Dendritic cell treated with granulocyte-macrophage colony-stimulating factor and Interleukin-4, amounts not matched to agents 40 ng/mL and 50 ng/mL, for 4 days (primary cell): Measurements from ENCODE around the gene SLC25A5.
"Not testable (repeated sequence)": the region's sequence is repeated elsewhere in the genome, so short reads cannot be mapped to it uniquely, and the experiment has no call there.

Source experiments
- H3K27ac Mint-ChIP-seq: one replicate; pipeline ENCODE4 v1.8.0; 2022; ENCODE audit warnings: mild to moderate bottlenecking, mixed read lengths
- H3K27me3 Mint-ChIP-seq: one replicate; pipeline ENCODE4 v1.8.0; 2022; ENCODE audit warnings: mild to moderate bottlenecking, mixed read lengths
- H3K36me3 Mint-ChIP-seq: one replicate; pipeline ENCODE4 v1.8.0; 2022; ENCODE audit warnings: low read depth, mixed read lengths
- H3K4me1 Mint-ChIP-seq: one replicate; pipeline ENCODE4 v1.8.0; 2022; ENCODE audit warnings: low read depth, mixed read lengths
- H3K4me3 Mint-ChIP-seq: one replicate; pipeline ENCODE4 v1.8.0; 2022; ENCODE audit warnings: mild to moderate bottlenecking, moderate library complexity, mixed read lengths
- H3K9me3 Mint-ChIP-seq: one replicate; pipeline ENCODE4 v1.8.0; 2022; ENCODE audit warnings: mixed read lengths
- intact Hi-C: fragments of 100-400 bp; cut with micrococcal nuclease; formaldehyde crosslinking; loops from one replicate; pipeline ENCODE4 v1.15.0; 2022

Gene SLC25A5

DNA sequence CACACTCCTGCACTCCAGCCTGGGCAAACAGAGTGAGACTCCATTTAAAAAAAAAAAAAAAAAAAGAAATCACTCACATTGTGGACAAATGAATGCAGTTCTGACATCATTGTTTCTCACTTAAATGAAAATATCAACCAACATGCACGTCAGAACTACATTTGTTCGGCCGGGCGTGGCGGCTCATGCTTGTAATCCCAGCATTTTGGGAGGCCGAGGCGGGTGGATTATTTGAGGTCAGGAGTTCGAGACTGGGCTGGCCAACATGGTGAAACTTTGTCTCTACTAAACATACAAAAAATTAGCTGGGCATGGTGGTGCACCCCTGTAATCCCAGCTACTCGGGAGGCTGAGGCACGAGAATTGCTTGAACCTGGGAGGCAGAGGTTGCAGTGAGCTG is 36.9 kb downstream of the SLC25A5 start:
- H3K27me3 Mint-ChIP-seq, H3K9me3 Mint-ChIP-seq, H3K4me3 Mint-ChIP-seq, H3K36me3 Mint-ChIP-seq, intact Hi-C loops, H3K27ac Mint-ChIP-seq: not testable (repeated sequence)
- H3K4me1 Mint-ChIP-seq, result peaks cover 22% of the 10 kb centered on the region

DNA sequence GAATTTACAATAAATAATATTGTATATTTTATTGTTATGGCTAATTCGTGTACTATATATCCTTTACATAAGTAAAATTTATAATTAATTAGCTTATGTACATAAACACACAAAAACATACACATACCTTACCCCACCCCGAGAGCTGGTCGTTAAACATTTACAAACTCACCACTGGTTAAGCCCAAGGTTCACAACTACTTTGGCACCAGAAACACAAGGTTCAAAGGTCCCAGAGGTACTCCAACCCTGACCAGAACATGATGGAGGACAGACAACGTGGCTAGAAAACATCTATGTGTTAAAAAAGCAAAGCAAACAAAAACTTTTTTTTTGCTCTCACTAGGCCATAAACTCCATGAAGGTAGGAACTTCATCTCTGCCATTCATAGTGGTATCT is 37.7 kb downstream of the SLC25A5 start:
- H3K36me3 Mint-ChIP-seq, result no peaks in the 10 kb centered on the region
- intact Hi-C loops, result no loop called here
- no peaks in the 10 kb centered on the region for H3K9me3 Mint-ChIP-seq
- no peak overlapping the region for H3K4me3 Mint-ChIP-seq
- H3K27ac Mint-ChIP-seq, result no peak overlapping the region
- no peaks in the 10 kb centered on the region for H3K27me3 Mint-ChIP-seq
- peaks cover 14% of the 10 kb centered on the region for H3K4me1 Mint-ChIP-seq

DNA sequence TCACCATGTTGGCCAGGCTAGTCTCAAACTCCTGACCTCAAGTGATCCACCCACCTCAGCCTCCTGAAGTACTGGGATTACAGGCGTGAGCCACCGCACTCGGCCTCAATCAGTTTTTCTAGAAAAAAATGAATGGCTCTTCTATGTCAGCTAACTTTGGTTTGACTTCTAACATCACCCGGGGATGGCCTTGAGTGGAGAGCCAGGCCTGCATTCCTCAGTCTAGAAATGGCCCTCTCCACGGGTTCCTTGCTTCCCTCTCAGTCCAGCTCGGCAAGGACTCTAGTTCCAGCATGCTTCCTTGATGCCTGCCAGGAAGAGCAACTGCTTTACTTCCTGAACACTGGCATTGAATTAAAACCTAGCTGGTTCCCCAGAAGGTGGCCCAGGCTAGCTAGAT is 39.0 kb downstream of the SLC25A5 start:
- H3K27ac Mint-ChIP-seq, result no peak overlapping the region
- H3K9me3 Mint-ChIP-seq, result no peaks in the 10 kb centered on the region
- H3K36me3 Mint-ChIP-seq, result no peaks in the 10 kb centered on the region
- H3K4me3 Mint-ChIP-seq, result no peak overlapping the region
- no peaks in the 10 kb centered on the region for H3K27me3 Mint-ChIP-seq
- H3K4me1 Mint-ChIP-seq, result peaks cover 7% of the 10 kb centered on the region
- intact Hi-C loops, result no loop called here

DNA sequence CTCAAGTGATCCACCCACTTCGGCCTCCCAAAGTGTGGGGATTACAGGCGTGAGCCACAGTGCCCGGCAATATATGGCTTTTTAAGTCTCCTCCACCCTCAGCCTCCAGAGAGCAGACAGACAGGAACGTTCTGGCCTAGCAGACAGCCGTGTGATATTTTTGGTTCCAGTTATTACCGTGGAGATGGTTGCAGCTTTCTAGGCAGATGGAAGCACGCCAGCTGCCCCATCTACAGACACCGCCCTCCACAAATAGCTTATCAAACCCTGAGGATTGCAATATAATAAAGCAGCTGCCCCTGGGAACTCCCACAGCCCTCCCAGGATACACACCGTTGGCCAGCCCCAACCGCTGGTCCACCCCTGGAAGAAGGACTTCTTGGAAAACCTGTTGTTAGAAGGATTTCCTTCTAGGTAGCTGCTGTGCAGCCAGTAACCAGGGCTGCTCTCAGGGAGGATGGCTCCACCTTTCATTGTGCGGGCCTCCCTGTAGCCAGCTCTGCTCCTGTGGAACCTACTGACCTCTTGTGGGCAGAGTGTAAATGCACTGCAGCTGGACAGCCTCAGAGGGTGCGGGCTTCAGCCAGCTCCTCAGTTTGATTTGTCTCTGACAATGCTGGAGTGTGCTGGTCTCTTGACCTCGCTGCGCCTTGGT is 44.0 kb downstream of the SLC25A5 start:
- no peaks in the 10 kb centered on the region for H3K9me3 Mint-ChIP-seq
- H3K36me3 Mint-ChIP-seq, result no peaks in the 10 kb centered on the region
- H3K4me3 Mint-ChIP-seq, result no peak overlapping the region
- H3K4me1 Mint-ChIP-seq, result peaks cover 5% of the 10 kb centered on the region
- H3K27ac Mint-ChIP-seq, result no peak overlapping the region
- intact Hi-C loops, result loop anchor here (5.0 to 10.0 kb wide), 2 partner anchors 120 to 223 kb away; no protein-coding TSS in a partner anchor
- no peaks in the 10 kb centered on the region for H3K27me3 Mint-ChIP-seq

DNA sequence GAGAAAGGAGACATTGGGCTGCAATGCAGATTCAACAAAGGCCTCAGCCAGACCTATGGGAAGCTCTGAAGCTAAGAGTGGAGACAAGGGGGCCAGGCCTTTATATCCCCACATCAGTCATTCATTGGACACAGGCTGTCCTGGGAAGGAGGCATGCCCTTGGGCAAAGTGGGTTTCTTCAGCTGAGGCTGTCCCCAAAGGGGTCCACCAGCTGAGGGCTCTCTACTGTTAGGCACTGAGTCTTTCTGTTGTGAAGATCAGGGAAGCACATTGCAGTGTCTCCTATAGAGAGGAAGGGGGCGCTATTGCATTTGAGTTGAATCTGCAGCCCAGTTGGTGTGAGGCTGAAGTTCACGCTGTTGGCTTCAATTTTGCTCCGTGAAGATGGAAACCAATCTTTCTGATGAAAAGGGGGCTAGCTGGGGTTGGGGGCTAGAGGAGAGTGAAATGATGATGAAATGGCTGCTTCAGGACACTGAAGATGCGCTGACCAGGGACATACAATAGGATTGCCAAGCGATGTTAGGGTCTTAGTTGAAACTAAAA is 48.0 kb downstream of the SLC25A5 start:
- H3K27me3 Mint-ChIP-seq, result no peaks in the 10 kb centered on the region
- H3K9me3 Mint-ChIP-seq, result no peaks in the 10 kb centered on the region
- intact Hi-C loops, result loop anchor here (5.0 to 10.0 kb wide), 2 partner anchors 81 to 219 kb away; no protein-coding TSS in a partner anchor
- peaks cover 5% of the 10 kb centered on the region for H3K4me1 Mint-ChIP-seq
- H3K4me3 Mint-ChIP-seq, result no peak overlapping the region
- no peaks in the 10 kb centered on the region for H3K36me3 Mint-ChIP-seq
- H3K27ac Mint-ChIP-seq, result no peak overlapping the region

DNA sequence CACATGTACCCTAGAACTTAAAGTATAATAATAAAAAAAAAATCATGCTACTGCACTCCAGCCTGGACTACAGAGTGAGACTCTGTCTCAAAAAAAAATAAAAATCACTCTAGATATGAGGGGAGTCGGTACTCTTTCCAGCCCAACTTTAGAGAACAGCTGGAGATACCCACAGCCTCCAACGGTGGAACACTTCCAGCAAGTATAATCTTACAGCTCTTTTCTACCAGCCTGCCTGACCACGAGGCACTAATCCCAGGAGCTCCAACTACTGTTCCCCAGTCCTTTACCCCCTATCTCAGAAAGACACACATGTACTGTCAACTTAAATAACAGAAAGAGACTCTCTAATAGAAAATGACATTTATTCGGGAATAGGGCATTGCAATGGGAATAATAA is 50.1 kb downstream of the SLC25A5 start:
- Mint-ChIP-seq H3K4me1 (peaks cover 5% of the 10 kb centered on the region), H3K27me3 (no peaks in the 10 kb centered on the region)
- intact Hi-C loops, result loop anchor here (5.0 to 10.0 kb wide), 2 partner anchors 79 to 216 kb away; no protein-coding TSS in a partner anchor

More for the DNA sequence above, 50.1 kb downstream of the SLC25A5 start:
- no peak overlapping the region for H3K4me3 Mint-ChIP-seq
- no peaks in the 10 kb centered on the region for H3K36me3 Mint-ChIP-seq
- H3K9me3 Mint-ChIP-seq, result no peaks in the 10 kb centered on the region
- H3K27ac Mint-ChIP-seq, result no peak overlapping the region
